Measurements from ENCODE around the gene SETDB2.

- TF ChIP-seq, protein P1, sequence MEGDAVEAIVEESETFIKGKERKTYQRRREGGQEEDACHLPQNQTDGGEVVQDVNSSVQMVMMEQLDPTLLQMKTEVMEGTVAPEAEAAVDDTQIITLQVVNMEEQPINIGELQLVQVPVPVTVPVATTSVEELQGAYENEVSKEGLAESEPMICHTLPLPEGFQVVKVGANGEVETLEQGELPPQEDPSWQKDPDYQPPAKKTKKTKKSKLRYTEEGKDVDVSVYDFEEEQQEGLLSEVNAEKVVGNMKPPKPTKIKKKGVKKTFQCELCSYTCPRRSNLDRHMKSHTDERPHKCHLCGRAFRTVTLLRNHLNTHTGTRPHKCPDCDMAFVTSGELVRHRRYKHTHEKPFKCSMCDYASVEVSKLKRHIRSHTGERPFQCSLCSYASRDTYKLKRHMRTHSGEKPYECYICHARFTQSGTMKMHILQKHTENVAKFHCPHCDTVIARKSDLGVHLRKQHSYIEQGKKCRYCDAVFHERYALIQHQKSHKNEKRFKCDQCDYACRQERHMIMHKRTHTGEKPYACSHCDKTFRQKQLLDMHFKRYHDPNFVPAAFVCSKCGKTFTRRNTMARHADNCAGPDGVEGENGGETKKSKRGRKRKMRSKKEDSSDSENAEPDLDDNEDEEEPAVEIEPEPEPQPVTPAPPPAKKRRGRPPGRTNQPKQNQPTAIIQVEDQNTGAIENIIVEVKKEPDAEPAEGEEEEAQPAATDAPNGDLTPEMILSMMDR (optimal IDR thresholded peaks at IDR 0.05 in 1 of 3, IDR thresholded peaks at IDR 0.05 in 1 of 3, conservative IDR thresholded peaks at IDR 0.05 in 1 of 3; ENCODE audit: extremely low read depth in 1 of 3, insufficient read depth in 2 of 3, low read length in 3 of 3), result no peak
- no peak for TF ChIP-seq EZH2 (IDR thresholded peaks at IDR 0.05; ENCODE audit: low read length)
These were observed 80.8 kb downstream of the SETDB2 start for GRCh38 chr13:49524740-49525501.

Measured in keratinocyte (primary cell).